Prostate gland (tissue), 2 donors: ENCODE data around the gene PTPRK.

Source experiments
- CTCF ChIP-seq, 4 experiments: fragments of 200-600 bp in 2 of 4; fragments of 450-650 bp in 2 of 4; sonication (generic) in 2 of 4; IDR thresholded peaks; 1 replicate in 3 of 4; 2 replicates in 1 of 4; pipeline ENCODE4 v1.5.1; 2016 to 2019; ENCODE audit warnings: antibody characterized with exemption in 4 of 4, mild to moderate bottlenecking in 2 of 4, moderate library complexity in 2 of 4
- POLR2A ChIP-seq: fragments of 450-650 bp; IDR thresholded peaks from one replicate; pipeline ENCODE4 v1.6.1; 2016; ENCODE audit warnings: antibody characterized with exemption, mild to moderate bottlenecking

GRCh38 chr6:128311944-128312570 is 208.3 kb downstream of the PTPRK start:
- no peak for TF ChIP-seq POLR2A
- no peak for TF ChIP-seq CTCF (IDR thresholded peaks at IDR 0.05)
